Stimulated activated CD8-positive, alpha-beta memory T cell treated with anti-CD3 and anti-CD28 coated beads, Interleukin-4, amount 100 ng/mL, for 1 hour (primary cell): ENCODE measurements around the gene ERC1.
"Not testable (repeated sequence)": the region's sequence is repeated elsewhere in the genome, so short reads cannot be mapped to it uniquely, and the experiment has no call there.

Source experiments
- DNase-seq, 2 donors: peaks; one replicate each; pipeline ENCODE4 v3.0.0-alpha.2; 2020; ENCODE audit warnings: low read depth in 2 of 2, low spot score in 1 of 2

ERC1 gene

DNA sequence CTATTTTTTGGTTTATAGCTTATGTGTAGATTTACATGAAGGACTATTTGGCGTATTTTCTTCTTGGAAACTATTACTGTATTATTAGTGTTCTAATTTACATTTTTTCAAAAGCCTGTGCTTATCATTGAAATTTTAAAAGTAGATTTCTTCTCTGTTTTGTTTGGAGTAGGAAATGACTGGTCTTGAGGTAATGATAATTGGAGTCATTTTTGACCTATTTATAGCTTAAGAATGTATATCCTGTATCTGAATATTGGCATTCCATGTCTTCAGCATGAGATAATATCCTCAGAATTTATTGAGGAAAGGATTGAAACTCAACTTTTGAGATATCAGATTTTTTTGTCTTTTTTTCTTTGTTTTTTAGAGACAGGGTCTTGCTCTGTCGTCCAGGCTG, 193.4 kb downstream of the ERC1 start:
- no peak for DNase-seq

DNA sequence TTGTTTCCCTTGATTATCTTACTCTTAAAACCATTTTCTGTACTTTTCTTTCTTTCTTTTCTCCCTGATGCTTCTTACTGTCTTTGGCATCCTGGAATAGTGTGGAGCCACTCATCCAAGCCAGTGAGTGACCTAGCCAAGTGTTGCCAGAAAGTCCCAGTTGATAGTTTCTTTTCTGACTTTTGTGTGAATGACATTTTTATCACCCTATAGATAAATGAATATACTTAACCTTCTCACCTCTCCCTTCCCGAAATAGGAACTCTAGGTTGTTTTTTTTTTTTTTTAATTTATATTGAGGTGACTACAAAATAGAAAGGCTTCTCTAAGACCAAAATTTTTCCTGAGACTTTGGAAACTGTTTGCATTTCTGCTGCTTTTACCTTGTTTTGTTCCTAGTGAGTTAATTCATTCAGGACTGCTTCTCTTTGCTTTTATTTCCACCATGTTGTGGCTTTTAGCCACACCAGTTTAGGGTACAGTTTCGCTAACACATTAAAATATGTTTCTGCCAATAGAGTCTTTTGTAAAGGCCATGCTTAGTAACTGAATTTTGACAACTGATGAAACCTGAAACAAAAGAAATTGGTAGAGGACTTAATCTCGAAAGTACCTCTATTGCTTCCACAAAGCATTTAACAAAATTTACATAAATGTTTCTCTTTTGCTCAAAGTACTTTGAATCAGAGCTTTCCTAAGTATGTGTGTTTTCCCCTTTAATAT, 194.6 kb downstream of the ERC1 start:
- DNase-seq: no peak

DNA sequence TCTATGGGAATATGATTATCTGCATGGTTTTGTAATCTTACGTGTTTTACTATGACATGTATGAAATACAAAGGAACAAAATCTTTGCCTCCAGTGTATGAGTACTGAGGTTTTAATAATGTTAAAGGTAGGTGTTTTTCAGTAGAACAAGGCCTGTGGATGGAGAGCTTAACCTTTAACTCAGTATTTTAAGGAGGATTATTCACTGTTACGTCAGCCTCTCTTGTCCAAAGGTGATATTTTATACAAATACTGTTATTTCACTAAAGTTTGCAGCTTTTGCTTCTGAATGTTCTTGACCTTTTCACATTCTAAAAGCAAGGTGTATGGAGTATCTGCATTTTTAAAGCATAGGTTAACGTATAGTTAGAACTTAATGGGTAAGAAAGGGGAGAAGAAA, 195.3 kb downstream of the ERC1 start:
- no peak for DNase-seq

DNA sequence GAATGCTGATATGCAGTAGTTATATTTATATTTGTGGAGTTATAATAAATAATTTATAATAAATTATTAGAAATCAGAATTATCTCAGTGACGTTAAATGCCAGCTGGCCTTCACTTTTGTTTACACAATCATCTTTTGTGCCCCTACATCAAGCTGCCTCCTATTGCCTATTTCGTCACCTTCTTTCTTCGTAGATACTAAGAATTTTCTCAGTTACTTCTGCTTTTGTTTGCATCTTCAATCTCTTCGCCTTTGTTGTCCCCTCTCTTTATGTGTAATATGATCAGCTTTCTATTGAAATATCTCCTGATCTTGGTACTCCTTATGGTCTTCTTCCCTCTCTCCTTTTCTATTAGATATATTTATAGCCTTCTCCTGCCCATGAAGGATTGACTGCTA, 197.0 kb downstream of the ERC1 start:
- no peak for DNase-seq

DNA sequence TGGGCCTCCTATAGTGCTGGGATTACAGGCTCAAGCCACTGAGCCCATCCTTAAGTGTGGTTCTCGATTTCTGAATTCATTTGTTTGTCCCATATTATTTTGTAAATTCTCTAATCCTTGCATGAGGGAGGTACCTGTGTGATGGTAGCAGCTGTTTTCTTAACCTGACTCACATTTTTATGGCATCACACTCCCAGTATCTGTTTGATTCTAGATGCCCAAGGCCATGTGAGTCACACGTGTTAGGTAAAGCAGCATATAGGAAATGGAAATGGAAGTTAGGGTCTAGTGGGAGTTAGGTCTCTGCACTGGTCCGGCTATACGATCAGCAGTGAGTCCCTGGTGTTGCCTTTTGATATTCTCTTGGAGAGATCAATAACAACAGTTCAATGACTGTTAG, 198.1 kb downstream of the ERC1 start:
- no peak for DNase-seq

DNA sequence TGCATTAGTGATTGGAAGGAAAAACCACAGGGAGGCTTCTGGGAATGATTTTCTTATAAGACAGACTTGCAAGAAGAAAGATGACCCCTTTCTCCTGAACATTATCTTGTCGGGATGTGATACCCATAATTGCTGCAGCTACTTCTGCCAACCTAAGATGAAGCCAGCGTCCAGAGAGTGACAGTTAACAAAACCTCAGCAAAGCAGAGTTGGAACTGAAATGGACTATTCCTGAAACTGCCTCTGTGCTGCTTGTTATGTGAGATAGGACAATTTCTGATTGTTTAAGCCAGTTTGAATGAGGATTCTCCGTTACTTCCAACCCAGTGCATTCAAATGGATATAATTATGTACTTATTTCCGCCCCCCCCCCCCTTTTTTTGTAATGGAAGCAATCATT, 204.5 kb downstream of the ERC1 start:
- no peak for DNase-seq

DNA sequence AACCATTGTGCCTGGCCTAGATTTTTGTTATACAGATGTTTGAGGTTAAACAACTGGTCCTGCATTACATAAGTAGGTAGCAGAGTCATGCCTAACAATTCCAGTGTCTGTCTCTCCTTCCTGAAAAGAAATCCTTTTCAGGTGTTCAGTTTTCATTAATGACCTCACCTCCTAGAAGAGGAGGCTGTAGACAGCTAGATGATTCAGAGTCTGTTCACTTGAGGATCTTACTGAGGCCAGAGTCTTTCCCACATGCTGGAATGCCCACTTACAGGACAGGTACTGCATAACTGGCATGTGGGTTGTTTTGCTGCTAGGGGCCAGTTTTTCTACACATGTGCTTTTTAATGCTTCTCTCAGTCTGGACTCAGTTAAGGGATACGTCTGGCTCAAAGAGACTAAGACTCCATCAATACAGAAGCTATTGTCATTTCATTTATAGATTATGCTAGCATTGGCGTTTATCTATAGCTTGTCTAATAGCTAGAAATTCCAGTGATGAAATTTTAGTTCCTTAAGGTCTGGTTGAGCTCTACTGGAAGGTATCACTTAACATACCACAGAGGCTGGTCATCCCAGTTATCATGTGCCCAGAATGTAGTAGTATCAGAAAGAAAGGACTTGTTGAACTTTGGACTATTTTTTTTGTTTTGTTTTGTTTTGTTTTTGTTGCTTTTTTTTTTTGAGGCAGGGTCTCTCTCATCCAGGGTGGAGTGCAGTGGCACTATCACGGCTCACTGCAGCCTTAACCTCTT, 206.4 kb downstream of the ERC1 start:
- DNase-seq: no peak

DNA sequence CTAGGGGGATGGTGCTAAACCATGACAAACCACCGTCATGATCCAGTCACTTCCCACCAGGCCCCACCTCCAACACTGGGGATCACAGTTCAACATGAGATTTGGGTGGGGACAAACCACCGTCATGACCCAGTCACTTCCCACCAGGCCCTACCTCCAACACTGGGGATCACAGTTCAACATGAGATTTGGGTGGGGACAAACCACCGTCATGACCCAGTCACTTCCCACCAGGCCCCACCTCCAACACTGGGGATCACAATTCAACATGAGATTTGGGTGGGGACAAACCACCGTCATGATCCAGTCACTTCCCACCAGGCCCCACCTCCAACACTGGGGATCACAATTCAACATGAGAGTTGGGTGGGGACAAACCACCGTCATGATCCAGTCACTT, 207.8 kb downstream of the ERC1 start:
- not testable (repeated sequence) for DNase-seq

DNA sequence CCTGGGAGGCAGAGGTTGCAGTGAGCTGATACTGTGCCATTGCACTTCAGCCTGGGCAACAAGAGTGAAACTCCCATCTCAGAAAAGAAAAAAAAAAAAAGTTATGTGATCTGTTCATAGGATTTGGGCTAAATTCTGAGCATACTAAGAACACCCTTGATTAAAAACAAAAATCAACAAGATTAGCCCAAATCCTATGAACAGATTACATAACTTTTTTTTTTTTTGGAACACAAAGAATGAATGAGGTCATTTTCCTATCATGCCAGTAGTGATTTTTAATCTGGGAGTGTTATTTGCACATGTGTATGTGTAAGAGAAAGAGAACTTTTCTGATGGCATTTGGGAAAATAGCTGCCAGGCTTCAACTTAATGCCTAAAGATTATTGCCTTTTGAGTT, 208.7 kb downstream of the ERC1 start:
- no peak for DNase-seq

DNA sequence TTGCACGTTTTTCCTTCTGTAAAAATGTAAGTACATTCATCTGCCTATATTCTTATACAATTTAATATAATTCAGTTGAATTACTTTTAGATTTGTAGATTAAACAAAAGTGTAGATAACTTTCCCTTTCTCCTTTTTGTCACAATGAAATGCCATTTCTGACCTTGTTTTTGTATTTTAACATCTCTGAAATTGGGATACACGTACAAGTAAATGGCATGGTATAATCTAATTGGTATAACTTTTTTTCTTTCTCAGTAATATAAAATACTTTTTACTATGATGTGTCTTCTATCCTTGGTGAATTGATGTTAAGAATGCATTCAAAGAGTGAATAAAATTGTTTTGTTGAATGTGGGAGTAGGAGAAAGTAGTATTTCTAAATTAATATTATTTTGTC, 210.0 kb downstream of the ERC1 start:
- no peak for DNase-seq

DNA sequence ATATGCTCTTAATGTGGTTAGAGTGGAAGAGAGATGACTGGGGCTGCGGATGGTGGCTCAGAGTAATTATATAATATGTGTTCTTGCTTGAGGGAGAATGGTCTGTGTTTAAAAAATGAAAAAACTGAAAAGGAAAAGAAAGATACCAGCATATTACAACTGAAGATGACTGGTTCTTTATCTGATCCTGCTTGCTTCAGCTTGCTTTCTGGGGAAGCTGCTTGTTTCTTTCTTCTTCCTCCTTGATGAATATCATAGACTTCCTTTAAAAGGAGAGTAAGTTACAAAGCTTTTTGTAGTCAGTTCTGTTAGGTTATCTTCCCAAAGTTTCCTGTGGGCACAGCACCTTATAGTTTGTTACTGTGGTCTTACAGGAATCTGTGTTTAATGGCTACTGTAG, 210.9 kb downstream of the ERC1 start:
- DNase-seq: no peak

DNA sequence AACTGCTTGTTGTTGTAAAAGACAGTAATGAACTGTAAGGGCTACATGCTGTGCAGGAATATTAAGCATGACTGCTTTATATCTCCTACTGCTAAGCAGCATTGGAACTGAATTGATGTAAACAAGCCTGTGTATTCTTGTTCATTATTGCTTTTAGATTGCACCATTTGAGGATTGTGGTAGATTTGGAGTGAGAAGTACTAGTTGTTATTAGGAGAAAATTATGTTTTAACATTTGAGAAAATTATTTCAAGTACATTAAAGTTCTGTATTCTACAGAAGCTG, 212.7 kb downstream of the ERC1 start:
- no peak for DNase-seq

DNA sequence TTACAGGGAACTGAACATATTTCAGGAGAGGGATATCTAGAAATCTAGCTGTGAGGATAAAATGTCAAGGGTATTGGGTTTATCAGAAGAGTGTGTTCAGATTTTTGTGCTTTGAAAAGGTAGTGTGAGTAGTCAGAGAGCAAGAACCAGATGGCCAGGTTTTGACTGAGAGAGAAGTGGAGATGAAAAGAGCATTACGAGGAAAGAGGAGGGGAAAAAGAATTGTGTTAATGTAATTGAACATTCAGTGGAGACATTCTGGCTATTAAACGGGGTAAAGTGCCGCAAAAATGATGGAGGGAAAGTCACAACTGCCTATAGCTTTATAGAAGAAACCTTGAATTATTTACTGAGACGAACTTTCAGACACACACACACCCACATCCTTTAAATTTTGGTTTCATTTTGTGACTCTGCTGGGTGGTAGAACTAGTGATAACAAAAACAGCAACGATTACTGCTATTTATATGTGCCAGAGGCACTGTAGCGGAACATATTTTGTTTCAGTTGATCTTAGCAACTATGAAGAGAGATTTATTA, 213.6 kb downstream of the ERC1 start:
- DNase-seq: no peak

DNA sequence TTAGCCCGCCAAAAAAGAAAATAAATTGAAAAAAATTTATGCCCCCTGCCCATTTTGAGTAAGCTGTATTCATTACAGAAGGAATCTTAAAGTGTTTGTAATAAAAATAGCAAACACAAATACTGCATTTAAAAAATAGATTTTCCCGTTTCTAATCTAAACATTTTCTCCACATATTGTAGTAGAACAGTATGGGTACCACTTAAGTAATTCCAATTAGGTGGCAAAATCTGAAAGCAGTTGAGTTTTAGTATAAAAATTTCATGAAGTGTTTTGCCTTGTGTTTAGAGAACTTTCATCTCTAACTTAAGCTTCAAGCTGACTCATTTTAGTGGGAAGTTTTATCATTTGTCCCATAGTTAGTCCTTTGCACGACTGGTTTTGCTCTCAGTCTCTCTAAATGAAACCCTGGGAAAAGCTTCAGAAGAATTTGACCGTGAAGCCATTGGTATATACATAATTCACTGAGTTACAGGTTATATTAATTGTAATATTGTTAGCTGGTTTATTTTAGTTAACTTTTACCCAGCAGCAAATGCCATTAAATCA, 214.6 kb downstream of the ERC1 start:
- no peak for DNase-seq

DNA sequence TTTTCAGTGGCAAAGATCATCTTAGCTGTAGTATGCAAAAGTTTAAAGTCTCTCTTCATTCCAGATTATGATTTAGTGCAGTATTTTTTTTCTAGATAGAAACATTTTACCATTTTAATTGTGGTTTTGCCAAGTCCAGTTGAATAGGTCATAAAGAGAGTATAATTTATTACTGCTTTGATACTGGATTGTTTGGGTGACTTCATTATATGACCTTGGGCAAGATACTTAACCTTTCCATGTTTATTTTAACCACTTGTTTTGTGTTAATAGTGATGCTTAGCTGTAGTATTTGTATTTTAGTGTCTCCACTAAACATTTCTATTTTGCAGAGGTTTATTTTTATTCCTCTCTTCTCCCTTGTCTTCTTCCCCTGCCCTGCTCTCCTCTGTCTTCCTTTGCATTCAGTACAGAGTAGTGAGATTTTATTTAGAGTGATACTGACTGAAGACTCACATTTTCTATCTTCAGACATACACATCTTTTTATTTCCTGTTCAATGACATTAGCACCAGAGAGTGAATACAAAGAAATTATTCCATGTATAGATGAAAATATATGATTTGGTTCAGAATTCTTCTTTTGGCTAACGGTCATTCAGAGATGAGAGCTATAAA, 215.2 kb downstream of the ERC1 start:
- DNase-seq: no peak

DNA sequence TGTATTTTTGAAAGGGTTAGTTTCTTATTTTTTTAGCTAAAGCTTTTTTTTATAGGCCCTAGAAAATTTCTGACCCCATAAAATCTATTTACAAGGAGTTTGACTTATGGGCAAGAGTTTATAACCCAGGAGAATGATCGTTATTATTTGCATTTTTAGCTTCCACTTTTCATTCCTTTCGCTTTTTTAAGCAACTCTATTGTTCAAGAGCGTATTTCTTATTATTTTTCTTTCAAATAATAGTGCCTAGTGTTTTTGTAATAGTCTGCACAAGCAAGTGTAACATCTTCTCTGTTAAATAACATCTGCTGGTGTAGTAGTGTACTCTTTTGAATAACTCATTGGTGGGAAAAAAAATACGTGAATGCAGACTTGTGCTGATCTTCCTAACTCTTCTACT, 216.3 kb downstream of the ERC1 start:
- DNase-seq: no peak

DNA sequence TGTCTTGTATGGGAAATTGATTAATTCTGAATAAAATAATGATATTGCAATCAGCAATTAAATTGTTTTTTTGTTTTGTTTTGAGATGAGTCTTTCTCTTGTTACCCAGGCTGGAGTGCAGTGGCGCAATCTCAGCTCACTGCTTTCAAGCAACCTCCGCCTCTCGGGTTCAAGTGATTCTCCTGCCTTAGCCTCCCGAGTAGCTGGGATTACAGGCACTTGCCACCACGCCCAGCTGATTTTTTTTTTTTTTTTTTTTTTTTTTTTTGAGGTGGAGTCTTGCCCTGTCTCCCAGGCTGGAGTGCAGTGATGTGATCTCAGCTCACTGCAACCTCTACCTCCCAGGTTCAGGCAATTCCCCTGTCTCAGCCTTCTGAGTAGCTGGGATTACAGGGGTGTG, 217.7 kb downstream of the ERC1 start:
- DNase-seq: not testable (repeated sequence)

DNA sequence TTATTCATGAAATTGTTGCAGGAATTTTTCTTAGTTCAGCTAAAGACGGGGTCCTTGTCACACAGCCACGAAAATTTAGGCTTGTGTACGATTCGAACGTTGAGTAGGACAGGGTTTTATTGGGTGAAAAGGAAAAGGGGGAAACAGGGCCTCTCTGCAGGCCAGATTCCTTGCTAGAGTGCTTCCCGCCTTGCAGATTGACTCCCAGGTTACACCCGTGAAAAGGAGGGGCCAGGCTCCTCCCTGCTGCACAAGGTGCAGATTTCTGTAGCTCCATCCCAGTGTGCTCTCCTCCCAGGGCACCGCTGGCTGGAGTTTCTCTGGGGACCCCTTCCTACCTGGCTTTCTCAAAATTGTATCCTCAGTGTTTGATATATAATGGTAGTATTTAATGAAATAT, 221.5 kb downstream of the ERC1 start:
- DNase-seq: no peak

DNA sequence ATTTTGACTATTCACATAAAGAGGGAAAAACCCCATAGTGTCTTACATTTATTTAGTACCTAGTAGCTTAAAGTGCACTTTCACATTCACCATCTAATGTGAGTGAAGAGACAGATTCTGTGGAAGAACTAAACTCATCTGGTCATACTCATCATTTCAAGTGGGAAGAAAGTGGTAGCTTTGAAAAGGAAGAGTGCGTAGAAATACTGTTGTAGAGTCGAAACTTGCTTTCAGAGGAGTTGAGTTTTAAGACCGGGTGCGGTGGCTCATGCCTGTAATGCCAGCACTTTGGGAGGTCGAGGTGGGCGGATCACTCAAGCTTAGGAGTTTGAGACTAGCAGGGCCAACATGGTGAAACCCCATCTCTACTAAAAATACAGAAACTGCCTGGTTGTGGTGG, 222.2 kb downstream of the ERC1 start:
- DNase-seq: no peak

DNA sequence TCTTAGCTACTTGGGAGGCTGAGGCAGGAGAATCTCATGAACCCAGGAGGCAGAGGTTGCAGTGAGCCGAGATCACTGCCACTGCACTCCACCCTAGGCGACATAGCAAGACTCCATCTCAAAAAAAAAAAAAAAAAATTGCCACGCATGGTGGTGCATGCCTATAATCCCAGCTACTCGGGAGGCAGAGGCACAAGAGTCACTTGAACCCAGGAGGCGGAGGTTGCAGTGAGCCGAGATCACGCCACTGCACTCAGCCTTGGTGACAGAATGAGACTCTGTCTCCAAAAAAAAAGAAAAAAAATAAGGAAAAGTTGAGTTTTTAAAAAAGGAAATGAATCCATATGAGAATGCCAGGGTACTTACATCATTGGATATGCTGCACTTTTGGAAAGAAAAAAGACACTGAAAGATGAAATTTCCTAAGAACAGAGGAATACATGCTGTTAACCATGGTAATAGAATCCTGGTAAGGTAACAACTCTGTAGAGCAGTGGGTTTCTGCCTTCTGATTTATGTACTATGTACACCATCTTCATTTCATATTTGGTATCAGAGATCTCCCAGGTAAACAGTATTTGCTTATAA, 222.7 kb downstream of the ERC1 start:
- no peak for DNase-seq

DNA sequence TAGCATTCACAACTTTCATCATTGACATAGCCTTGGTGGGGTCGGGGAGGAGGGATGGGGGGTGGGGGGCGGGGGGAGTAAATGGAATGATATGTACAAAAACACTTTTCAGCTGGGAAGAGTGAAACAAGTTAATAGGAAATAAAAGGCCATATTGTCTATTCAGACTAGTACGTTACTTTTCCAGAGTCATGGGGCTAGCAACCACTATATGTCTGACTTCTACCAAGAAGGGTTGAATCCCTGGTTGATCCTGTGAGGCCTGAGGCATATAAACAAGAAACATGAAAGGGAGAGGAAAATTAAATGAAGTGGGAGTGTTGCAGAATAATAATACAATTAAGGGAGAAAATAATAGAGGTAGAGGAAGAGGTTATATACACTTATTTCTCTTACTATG, 225.5 kb downstream of the ERC1 start:
- no peak for DNase-seq
